Measurements from ENCODE around the gene COX10.

The COX10 gene

GRCh38 chr17:14072881-14073280 lies 3.6 kb downstream of the COX10 start:
- peak; percentile 61 to 74 for DNase-seq

- DNase-seq = no peak
Observed at GRCh38 chr17:14078027-14078426, 8.7 kb downstream of the COX10 start.

GRCh38 chr17:14080847-14081251 lies 11.5 kb downstream of the COX10 start:
- DNase-seq = peak in 1 of 2 donors; percentile 7

GRCh38 chr17:14082848-14083247 lies 13.5 kb downstream of the COX10 start:
- DNase-seq = no peak

- no peak for DNase-seq
Observed at GRCh38 chr17:14084955-14085354, 15.7 kb downstream of the COX10 start.

- DNase-seq = no peak
Observed at GRCh38 chr17:14086189-14086588, 16.9 kb downstream of the COX10 start.

- no peak for DNase-seq
Observed at GRCh38 chr17:14089179-14089578, 19.9 kb downstream of the COX10 start.

- DNase-seq = no peak
Observed at GRCh38 chr17:14091367-14091766, 22.1 kb downstream of the COX10 start.

- no peak for DNase-seq
Observed at GRCh38 chr17:14092808-14093207, 23.5 kb downstream of the COX10 start.

- DNase-seq = peak; percentile 29 to 49
Observed at GRCh38 chr17:14094676-14095601, 25.6 kb downstream of the COX10 start.

GRCh38 chr17:14095631-14096030 lies 26.3 kb downstream of the COX10 start:
- no peak for DNase-seq

- DNase-seq = peak; percentile 21 to 25
Observed at GRCh38 chr17:14098246-14098645, 28.9 kb downstream of the COX10 start.

GRCh38 chr17:14101976-14102375 lies 32.7 kb downstream of the COX10 start:
- no peak for DNase-seq

- peak in 1 of 2 donors; percentile 50 for DNase-seq
Observed at GRCh38 chr17:14103836-14104235, 34.5 kb downstream of the COX10 start.

- no peak for DNase-seq
Observed at GRCh38 chr17:14104734-14105133, 35.4 kb downstream of the COX10 start.

GRCh38 chr17:14107889-14108288 lies 38.6 kb downstream of the COX10 start:
- no peak for DNase-seq

GRCh38 chr17:14112407-14112806 lies 43.1 kb downstream of the COX10 start:
- no peak for DNase-seq

- DNase-seq = no peak
Observed at GRCh38 chr17:14113137-14113536, 43.8 kb downstream of the COX10 start.

- DNase-seq = no peak
Observed at GRCh38 chr17:14116263-14117024, 47.1 kb downstream of the COX10 start.

GRCh38 chr17:14118951-14119350 lies 49.6 kb downstream of the COX10 start:
- no peak for DNase-seq

- no peak for DNase-seq
Observed at GRCh38 chr17:14119546-14119945, 50.2 kb downstream of the COX10 start.

- peak; percentile 8 to 19 for DNase-seq
Observed at GRCh38 chr17:14121952-14122351, 52.6 kb downstream of the COX10 start.

- DNase-seq = no peak
Observed at GRCh38 chr17:14123619-14124278, 54.4 kb downstream of the COX10 start.

All from inflammatory macrophage (primary cell).